Panc1 (cell line): ENCODE results near the gene RPS6KL1. TPM values are rescaled to one million over a fixed set of nuclear protein-coding genes. Genes with fewer than 3 reads are reported as not detected.

Source experiments
- ATAC-seq: fragments of 200-7000 bp; cut with Tn5 transposase; 2 replicates; pipeline ENCODE4 v1.9.1; 2020; ENCODE audit warnings: mild to moderate bottlenecking, moderate library complexity
- BruUV-seq: library from RNA; stranded (reverse); fragments of 400-500 nt; replicated peaks from 2 replicates; lab custom pipeline; 2021; lab: Mats Ljungman, UMichigan
- CTCF ChIA-PET: fragments of 300-600 bp; sonication (Branson Sonifier 250); formaldehyde crosslinking; loops from one replicate; lab custom pipeline; 2022; ENCODE audit warnings: antibody characterized with exemption; lab: Charles Lee
- POLR2A ChIA-PET: fragments of 300-600 bp; sonication (Branson Sonifier 250); formaldehyde crosslinking; loops from one replicate; lab custom pipeline; 2022; ENCODE audit warnings: antibody characterized with exemption; lab: Charles Lee
- DNase-seq: peaks from one replicate; pipeline ENCODE4 v3.0.0-alpha.2; 2010; ENCODE audit warnings: low read depth, low spot score
- H3K27ac ChIP-seq: 2 replicates; pipeline ENCODE4 v1.5.1; 2011; ENCODE audit warnings: mild to moderate bottlenecking, low read length, inconsistent platforms
- H3K27me3 ChIP-seq: fragments of 200-500 bp; sonication (Bioruptor generic); 2 replicates; pipeline ENCODE4 v1.6.0; 2014; ENCODE audit warnings: low read length, inconsistent platforms; ENCODE audit not compliant: control insufficient read depth, insufficient read depth
- H3K36me3 ChIP-seq: fragments of 200-500 bp; sonication (Bioruptor generic); 2 replicates; pipeline ENCODE4 v1.5.1; 2014; ENCODE audit warnings: inconsistent platforms, mild to moderate bottlenecking, low read length, moderate library complexity; ENCODE audit not compliant: control insufficient read depth, insufficient read depth
- H3K4me1 ChIP-seq: 2 replicates; pipeline ENCODE4 v1.5.1; 2011; ENCODE audit warnings: inconsistent platforms, mild to moderate bottlenecking, low read length, moderate library complexity; ENCODE audit not compliant: control insufficient read depth, insufficient read depth
- H3K4me3 ChIP-seq, 2 experiments: 2 replicates each; pipeline ENCODE4 v1.5.1; 2011 to 2012; ENCODE audit warnings: low read depth in 2 of 2, low read length in 2 of 2, mild to moderate bottlenecking in 2 of 2, inconsistent platforms in 1 of 2, moderate library complexity in 1 of 2
- H3K9me3 ChIP-seq: fragments of 200-500 bp; sonication (Bioruptor generic); 2 replicates; pipeline ENCODE4 v1.5.1; 2014; ENCODE audit warnings: low read depth, mild to moderate bottlenecking, inconsistent platforms, low read length, moderate library complexity; ENCODE audit not compliant: control insufficient read depth, insufficient read depth
- POLR2AphosphoS5 ChIP-seq: IDR thresholded peaks from 2 replicates; pipeline ENCODE4 v1.6.1; 2012; ENCODE audit warnings: mild to moderate bottlenecking, low read depth, low read length, moderate library complexity
- REST ChIP-seq, 2 experiments: IDR thresholded peaks; 2 replicates each; pipeline ENCODE4 v1.6.1; 2011 to 2012; ENCODE audit warnings: low read depth in 2 of 2, control low read depth in 1 of 2, low read length in 1 of 2, mild to moderate bottlenecking in 1 of 2, moderate library complexity in 1 of 2; ENCODE audit not compliant: insufficient read depth in 1 of 2
- SIN3A ChIP-seq: IDR thresholded peaks from 2 replicates; pipeline ENCODE4 v1.6.1; 2012; ENCODE audit warnings: low read depth, mild to moderate bottlenecking, low read length, moderate library complexity, borderline replicate concordance; ENCODE audit not compliant: insufficient read depth
- TCF7L2 ChIP-seq: IDR thresholded peaks from 2 replicates; pipeline ENCODE4 v1.6.1; 2011; ENCODE audit warnings: mild to moderate bottlenecking, low read depth, low read length, inconsistent platforms
- in situ Hi-C: cut with HindIII; loops from 2 replicates; pipeline ENCODE4 v1.10.0; 2016; ENCODE audit warnings: low sequenced_read_pairs, low pct_unique_long_range_greater_than_20kb
- intact Hi-C: fragments of 100-400 bp; cut with micrococcal nuclease; formaldehyde crosslinking; loops from one replicate; pipeline ENCODE4 v1.10.0; 2022; ENCODE audit not compliant: unreplicated experiment
- total RNA-seq: library from RNA; stranded (reverse); gene quantifications from one replicate; pipeline ENCODE4 v1.2.1, GENCODE V29; 2021; ENCODE audit not compliant: unreplicated experiment
- TF ChIP-seq, protein P1 (sequence below): fragments of 450-650 bp; IDR thresholded peaks from 2 replicates; pipeline ENCODE4 v1.5.1; 2017; ENCODE audit warnings: mild to moderate bottlenecking

RPS6KL1 gene
- total RNA-seq, 1 experiment from 2014 or later, result 14.9 TPM

- no TSS peak for BruUV-seq
- in situ Hi-C loops, result no loop called here
- Histone ChIP-seq H3K36me3 (no peaks in the 10 kb centered on the region), H3K4me3 (peak overlapping the region; percentile 47 to 53), H3K27me3 (no peaks in the 10 kb centered on the region), H3K9me3 (no peaks in the 10 kb centered on the region), H3K4me1 (peaks cover 11% of the 10 kb centered on the region; the same call in 1 of the 2 replicates), H3K27ac (no peak overlapping the region)
- DNase-seq (no peak), ATAC-seq (no peak)
- CTCF ChIA-PET, result interaction anchor here (1.3 kb wide), 1 partner anchor 9 kb away, joined by 8 read pairs; no protein-coding TSS in a partner anchor
- intact Hi-C loops, result no loop called here
- POLR2A ChIA-PET, result no interaction called here
- TF ChIP-seq POLR2AphosphoS5 (no peak), TCF7L2 (no peak), REST (IDR thresholded peaks at IDR 0.05; ENCODE audit: insufficient read depth in 1 of 2, low read depth in 2 of 2, low read length in 1 of 2) (no peak), SIN3A (no peak)
- TF ChIP-seq, protein P1, sequence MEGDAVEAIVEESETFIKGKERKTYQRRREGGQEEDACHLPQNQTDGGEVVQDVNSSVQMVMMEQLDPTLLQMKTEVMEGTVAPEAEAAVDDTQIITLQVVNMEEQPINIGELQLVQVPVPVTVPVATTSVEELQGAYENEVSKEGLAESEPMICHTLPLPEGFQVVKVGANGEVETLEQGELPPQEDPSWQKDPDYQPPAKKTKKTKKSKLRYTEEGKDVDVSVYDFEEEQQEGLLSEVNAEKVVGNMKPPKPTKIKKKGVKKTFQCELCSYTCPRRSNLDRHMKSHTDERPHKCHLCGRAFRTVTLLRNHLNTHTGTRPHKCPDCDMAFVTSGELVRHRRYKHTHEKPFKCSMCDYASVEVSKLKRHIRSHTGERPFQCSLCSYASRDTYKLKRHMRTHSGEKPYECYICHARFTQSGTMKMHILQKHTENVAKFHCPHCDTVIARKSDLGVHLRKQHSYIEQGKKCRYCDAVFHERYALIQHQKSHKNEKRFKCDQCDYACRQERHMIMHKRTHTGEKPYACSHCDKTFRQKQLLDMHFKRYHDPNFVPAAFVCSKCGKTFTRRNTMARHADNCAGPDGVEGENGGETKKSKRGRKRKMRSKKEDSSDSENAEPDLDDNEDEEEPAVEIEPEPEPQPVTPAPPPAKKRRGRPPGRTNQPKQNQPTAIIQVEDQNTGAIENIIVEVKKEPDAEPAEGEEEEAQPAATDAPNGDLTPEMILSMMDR, result no peak
Measured at GRCh38 chr14:74954232-74954946, 31.3 kb upstream of the RPS6KL1 start.

GRCh38 chr14:74953686-74954085, 30.6 kb upstream of the RPS6KL1 start:
- intact Hi-C loops, result no loop called here
- in situ Hi-C loops, result no loop called here
- Histone ChIP-seq H3K4me1 (peaks cover 11% of the 10 kb centered on the region; the same call in 1 of the 2 replicates), H3K36me3 (no peaks in the 10 kb centered on the region), H3K9me3 (no peaks in the 10 kb centered on the region), H3K27me3 (no peaks in the 10 kb centered on the region), H3K4me3 (peak overlapping the region in 1 of 2 experiments; percentile 53; a peak in 3 of 4 replicates), H3K27ac (no peak overlapping the region)
- BruUV-seq, result no TSS peak
- POLR2A ChIA-PET, result no interaction called here
- TF ChIP-seq, protein P1, result no peak
- TF ChIP-seq TCF7L2 (no peak), SIN3A (no peak), REST (IDR thresholded peaks at IDR 0.05; ENCODE audit: insufficient read depth in 1 of 2, low read depth in 2 of 2, low read length in 1 of 2) (no peak), POLR2AphosphoS5 (no peak)
- CTCF ChIA-PET, result interaction anchor here (1.3 kb wide), 1 partner anchor 8 kb away, joined by 8 read pairs; no protein-coding TSS in a partner anchor
- ATAC-seq (no peak), DNase-seq (no peak)
